ENCODE measurements around the gene DRC1.
A peak's percentile ranks its signal among the peaks of the same experiment; 100 is the strongest.

Gene DRC1

DNA sequence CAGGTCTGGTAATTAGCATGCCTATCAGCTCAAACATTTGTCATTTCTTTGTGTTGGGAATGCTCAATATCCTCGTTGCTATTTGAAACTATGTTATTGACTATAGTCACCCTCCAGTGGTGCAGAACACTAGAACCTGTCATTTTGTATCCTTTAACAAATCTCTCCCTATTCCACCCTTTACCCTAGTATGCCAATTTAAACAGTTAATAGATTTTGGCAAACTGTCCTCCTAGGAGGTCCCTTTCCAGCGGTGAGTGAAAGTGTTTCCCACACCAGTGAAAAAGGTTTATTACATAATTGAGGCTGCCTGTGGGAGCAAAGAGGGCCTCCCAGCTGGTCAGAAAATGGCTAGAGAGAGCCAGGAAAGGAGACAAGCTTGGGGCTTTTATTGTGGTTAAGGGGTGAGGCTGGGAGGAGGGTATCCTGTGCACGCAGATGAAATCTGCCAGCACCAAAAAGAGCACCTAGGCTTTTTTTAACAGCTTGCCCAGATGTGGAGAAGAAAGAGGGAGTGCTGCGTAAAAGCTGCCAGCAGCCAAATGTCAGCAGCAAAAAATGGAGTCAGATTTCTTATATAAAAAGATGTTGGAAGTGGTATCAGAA lies 1.8 kb upstream of the DRC1 start:
- DNase-seq (ENCODE audit: low spot score) = no peak

DNA sequence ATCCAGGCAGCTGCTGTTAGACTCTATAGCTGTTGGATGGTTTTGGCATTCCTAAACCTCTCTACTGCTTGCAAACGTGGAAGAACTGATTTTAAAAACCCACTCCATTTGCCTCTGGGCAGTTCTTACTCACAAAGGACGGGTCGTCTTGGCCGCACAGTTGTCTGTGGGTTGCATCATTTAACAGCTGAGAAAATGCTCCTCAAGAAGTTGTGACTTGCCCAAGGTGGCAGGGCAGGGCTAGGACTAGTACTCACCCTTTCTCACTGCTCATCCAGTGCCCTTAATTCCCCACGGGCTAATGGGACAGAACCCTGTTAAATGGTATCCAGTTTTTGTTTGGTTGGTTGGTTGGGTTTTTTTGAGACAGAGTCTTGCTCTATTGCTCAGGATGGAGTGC lies 997 bp upstream of the DRC1 start:
- DNase-seq (ENCODE audit: low spot score) = no peak

DNA sequence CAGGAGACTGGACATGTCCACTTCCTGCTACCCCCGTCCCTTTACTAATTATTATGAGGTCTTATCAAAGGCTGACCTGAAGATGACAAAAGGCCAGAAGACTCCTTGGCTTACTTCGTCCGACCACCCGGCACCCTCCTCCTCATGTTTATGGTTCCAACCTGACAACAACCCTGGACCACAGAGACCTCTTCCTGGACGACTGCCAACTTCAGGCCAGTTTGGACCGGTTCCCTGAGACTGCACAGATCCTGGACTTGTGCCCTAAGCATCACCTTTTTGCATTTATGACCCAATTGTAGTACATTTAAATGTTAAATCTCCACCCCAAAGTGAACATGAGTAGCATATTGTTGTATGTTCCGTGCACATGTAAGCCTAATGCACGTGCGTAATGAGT lies 5.8 kb downstream of the DRC1 start:
- no peak for DNase-seq (ENCODE audit: low spot score)

DNA sequence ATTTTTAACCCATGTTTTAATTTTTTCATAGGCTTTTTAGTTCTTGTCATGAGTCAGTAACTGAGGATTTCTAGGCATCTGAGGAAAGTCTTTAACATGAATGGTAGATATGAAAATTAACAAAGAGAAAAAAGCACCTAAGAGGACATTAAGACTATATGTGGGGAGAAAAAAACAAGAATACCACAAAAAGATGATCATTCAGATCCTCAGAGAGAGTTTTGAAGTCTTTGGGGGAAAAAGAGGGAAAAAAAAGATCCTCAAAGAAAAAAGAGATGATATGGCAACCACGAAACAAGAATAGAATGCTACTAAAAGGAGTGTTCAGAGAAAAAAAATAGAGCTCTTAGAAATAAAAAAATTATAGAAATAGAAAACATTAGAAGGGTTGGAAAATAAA lies 8.1 kb downstream of the DRC1 start:
- no peak for DNase-seq (ENCODE audit: low spot score)

DNA sequence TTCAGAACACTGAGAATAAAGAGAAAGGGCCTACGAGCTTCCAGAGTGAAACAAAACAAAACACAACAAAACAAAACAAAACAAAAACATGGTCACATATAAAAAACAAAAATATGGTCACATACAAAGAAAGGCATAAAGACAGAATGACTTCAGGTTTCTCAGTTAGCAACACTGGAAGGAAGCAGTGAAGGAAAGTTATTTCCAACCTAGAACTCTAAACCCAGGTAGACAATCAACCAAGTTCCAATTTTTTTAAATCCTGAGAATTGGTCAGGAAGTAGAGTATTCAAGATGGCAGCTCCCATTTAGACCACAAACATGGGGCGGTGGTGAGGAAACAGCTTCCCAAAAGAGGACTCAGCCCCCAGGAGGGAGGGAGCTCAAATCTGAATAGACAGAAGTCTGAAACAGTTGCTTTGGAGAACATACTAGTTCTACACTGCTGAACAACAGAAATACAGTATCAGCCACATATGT lies 9.1 kb downstream of the DRC1 start:
- DNase-seq (ENCODE audit: low spot score) = no peak

DNA sequence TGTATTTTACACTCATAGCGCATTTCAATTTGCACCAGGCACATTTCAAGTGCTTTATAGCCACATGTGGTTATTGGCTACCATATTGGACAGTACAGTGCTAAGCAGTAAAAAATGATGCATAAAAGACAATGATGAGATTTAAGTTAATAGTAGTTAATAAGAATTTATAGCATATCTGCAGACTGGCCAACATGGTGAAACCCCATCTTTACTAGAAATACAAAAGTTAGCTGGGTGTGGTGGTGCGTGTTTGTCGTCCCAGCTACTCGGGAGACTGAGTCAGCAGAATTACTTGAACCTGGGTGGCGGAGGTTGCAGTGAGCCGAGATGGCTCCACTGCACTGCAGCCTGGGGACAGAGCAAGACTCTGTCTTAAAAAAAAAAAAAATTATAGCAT lies 9.7 kb downstream of the DRC1 start:
- DNase-seq (ENCODE audit: low spot score) = no peak

DNA sequence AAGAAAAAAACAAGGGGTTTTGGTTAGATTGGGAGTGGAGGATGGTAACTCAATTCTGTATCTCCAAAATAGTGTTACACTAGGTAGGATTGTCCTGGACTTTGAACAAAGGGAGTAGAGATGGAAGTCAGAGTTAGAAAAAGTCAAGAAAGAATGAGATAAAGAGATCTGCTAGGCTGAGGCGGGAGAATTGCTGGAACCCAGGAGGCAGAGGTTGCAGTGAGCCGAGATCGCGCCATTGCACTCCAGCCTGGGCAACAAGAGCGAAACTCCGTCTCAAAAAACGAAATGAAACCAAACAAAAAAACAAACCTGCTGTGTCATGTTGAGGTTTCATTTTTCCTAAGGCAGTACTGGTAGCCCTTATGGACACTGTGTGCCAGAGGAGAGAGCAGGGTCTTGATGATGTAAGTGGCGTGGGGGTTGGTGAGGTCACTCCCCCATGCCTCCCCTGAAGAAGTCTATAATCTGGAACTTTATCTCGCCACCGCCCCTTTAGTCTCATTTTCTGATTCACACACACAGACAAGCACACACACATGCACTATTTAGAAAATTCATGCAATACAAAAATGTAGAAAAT lies 10.5 kb downstream of the DRC1 start:
- DNase-seq (ENCODE audit: low spot score) = peak; percentile 61

DNA sequence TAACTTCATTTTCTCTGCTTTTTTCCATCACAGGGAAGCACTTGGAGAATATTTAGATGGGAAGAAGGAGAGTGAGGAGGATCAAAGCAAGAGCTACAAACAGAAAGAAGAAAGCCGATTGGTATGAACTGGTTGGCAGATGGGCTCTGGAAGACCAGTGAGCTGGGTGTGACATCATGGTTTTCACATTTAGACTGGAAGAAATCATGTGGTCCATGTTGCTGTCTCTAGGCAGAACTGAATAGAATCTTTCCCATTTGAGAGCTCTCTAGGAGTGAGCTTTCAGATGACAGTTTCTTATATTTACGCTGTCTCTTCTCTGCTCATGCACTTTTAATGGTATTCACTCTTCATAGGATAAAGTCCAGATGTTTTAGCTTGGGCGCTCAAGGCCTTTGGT lies 12.6 kb downstream of the DRC1 start:
- DNase-seq (ENCODE audit: low spot score) = no peak

DNA sequence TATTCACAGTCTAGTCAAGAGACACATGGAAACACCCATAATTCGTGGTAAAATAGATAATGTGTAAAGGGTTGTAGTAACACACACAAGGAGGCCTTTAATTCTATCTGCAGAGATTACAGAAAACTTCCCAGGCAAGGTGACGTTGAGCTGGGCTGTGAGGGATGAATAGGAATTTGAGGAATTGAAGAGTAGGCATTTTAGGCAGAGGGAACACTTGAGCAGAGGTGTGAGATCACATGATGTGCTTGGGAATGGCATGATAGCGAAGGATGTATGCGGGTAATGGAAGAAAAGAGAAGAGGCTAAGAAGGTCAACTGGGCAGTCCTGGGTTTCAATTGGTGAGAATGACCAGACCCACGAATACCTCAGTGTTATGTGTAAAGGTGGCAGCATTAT lies 20.2 kb downstream of the DRC1 start:
- DNase-seq (ENCODE audit: low spot score) = no peak

DNA sequence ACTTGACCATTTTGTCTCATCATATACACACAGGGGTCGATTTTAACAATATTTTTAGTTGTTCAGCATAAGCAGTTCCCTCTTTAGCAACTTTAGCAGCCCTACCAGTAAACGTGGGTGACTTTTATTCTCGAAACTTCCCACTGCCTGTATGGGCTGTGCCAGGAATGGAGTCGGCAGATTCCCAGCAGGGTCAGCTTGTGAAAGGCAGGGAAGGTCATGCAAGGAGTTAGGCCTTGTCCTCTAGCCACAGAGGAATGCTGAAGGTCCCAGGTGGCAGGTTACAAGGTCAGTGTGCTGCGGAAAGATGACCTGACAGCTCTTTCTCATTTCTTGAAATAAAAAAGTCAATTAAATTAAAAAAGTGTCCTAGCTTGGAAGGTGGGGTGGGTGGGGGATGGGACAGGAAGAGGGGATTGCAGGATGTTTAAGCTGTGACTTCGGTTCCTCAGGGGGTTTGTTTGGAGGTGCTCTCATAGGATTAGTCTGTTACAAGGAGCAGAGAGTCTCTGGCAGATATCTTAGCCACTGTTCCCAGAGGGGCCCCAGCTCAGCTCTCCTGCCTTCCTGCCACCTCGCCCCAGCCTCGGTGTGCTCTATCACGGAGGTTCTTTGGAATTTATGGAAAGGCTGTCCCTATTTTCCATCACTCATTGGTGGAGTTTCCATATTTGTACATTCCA lies 21.4 kb downstream of the DRC1 start:
- no peak for DNase-seq (ENCODE audit: low spot score)

DNA sequence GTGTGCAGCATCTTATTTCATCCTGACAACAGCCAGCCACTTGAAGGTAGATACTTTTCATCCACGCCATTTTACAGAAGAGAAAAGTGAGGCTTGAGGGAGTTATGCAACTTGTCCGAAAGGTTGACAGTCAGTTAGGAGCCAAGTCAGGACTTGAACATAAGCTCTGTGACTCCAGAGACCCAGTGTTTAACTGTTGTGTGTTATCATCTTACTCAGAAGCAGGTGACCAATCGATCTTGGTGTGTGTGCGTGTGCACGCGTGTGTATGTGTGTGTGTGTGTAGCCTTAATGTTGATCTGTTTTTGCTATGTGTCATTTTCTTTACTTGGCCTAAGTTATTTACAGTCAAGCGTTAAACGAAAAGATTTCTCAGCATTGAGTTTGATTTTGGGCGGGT lies 22.0 kb downstream of the DRC1 start:
- no peak for DNase-seq (ENCODE audit: low spot score)

DNA sequence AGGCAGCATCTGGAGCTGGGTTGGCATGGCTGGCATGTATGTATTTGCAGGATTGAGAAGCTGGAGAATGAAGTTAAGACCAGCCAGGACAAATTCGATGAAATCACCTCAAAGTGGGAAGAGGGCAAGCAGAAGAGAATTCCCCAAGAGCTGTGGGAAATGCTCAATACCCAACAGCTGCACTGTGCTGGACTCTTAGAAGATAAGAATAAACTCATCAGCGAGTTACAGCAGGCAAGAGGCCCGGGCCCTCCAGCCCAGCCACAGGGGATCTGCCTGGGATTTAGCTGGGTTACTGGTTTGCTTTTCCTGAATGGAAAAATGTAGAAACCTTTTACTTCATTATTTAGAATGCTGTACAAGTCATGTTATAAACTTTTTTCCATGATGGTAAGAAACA lies 22.5 kb downstream of the DRC1 start:
- no peak for DNase-seq (ENCODE audit: low spot score)

DNA sequence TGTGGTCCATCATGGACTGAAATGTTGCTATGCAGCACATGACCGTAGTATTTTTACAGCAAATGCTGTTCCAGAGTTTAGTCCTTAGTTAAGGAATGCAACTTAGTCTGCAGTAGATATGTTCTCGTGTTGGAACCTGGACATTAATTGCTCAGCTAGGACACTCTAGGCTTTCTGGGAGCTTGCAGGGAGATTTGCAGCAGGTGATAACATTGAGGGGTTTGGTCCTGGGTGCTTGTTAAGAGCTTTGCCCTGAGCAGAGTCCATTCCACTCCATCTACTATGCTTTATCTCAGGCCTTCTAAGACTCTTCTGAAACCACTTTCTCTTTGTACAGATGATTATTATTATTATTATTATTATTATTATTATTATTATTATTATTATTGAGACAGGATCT lies 27.1 kb downstream of the DRC1 start:
- DNase-seq (ENCODE audit: low spot score) = no peak

DNA sequence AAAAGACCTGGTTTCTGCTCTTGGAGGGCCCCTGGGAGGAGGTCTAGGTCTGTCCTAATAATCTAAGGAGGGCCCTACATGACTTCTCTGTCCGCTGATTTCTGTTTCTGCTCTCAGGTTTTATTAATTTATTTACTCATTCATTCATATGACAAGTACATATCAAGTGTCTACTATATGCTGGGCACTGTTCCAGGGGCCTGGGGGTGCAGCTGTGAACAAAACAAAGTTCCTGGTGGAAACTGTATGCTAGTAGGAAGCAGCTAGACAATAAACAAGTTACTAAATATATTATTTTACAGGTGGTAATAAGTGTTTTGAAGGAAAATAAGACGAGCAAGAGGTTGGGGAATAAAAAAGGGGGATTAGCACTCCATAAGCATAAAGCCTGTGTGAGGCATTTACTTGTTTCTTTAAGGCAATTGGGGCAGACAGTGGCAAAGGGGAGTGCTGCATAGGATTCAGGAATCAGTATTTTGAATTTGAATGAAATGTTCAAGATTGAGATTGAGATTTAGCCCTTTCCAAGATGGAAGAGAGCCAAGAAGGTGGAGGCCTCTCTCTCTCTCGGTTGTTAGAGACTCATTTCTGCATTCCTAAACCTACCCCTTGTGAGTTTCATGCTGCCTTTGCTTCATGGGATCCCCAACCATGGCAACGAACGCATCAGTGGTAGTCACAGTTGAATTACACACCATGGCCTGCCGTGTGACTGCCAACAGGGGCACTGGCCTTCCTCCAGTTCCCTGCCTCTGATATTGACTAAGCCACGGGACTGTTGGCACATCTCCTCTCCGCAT lies 28.3 kb downstream of the DRC1 start:
- DNase-seq (ENCODE audit: low spot score) = no peak

DNA sequence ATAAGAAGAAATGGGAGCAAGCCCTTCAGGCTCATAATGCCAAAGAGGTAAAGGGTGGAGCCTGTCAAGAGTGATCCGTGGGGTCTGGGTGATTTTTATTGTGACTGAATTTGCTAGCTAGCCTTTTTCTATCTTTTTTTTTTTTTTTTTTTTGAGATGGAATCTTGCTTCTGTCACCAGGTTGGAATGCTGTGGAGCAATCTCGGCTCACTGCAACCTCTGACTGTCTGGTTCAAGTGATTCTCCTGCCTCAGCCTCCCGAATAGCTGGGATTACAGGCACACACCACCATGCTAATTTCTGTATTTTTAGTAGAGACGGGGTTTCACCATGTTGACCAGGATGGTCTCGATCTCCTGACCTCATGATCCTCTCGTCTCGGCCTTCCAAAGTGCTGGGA lies 29.1 kb downstream of the DRC1 start:
- DNase-seq (ENCODE audit: low spot score) = no peak

DNA sequence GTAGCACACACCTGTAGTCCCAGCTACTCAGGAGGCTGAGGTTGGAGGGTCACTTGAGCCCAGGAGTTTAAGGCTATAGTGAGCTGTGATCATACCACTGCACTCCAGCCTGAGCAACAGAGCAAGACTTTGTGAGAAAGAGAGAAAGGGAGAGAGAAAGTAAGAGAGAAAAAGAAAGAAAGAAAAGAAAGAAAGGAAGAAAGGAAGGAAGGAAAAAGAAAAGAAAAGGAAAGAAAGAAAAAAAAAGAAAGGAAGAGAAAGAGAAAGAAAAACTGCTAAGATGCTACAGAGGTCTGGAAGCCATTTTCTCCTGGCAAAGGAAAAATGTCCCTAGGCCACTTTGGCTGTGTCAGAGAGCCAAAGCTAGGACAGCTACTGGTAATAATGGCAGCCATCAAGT lies 30.6 kb downstream of the DRC1 start:
- no peak for DNase-seq (ENCODE audit: low spot score)

DNA sequence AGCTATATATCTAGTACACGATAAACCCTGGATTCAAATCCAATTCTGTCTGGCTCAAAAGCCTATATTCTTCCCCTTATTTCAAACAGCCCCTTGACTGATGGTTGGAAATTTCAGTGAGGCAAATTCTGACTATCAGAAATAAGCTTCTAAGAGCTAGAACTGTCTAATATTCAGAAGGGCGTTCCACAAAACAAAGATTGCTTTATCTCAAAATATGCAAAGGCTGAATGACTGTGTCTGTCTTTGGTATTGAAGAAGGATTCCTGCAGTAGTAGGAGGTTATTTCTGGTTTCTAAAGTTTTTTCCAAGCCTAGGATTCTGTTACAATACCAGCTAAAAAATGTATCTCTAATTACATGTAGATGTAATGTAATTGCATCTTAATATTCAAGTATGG lies 31.1 kb downstream of the DRC1 start:
- no peak for DNase-seq (ENCODE audit: low spot score)

DNA sequence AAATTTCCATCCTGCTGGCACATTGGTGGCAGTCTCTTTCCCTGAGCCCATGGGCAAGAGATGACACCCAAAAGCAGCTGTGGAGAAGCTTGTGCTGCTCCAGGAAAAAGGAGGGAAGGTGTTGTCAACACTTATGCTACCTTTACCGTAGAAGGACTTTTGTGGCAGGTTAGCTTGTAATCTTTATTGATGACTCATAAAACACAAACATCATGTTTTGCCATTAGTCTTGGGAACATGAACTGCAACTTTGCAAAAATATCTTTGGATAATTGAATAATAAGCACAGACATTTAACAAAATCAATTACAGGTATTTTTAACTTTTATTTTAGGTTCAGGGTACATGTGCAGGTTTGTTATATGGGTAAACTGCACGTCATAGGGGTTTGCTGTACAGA lies 33.4 kb downstream of the DRC1 start:
- DNase-seq (ENCODE audit: low spot score) = no peak

DNA sequence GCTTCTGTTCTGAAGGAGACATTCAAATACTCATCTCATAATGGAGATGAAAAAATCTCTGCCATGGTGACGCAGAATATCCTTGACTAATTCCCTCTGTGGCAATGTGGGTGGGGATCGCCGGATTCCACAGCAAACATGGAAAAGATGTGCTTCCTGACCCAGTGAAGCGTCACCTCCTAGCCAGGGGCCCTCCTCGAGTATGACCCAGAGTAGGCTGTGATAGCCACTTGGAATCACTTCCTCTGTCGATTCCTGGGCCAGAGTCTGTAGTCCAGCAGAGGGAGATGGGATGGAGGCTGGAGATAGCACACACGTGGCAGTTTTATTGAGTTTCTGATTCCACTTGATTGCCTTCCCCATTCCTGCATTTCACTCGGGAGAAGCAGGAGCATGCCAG lies 36.8 kb downstream of the DRC1 start:
- no peak for DNase-seq (ENCODE audit: low spot score)

DNA sequence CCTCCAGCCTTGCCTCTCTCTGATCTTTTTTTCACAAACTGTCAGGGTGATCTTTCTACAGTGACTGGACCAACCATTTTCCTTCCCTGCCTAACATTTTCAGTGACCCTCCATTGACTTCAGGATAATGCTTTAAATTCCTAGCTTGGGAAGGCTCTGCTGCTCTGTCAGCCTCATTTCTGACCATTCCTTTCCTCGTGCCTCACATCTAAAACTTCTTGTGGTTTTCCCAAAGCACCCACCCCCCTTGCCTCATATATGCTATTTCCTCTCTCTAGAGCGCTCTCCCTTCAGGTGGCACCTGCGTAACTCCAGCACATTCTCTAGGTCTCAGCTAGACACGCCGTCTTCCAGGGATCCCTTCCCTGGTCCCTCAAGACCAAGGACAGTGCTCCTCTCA lies 37.2 kb downstream of the DRC1 start:
- no peak for DNase-seq (ENCODE audit: low spot score)

DNA sequence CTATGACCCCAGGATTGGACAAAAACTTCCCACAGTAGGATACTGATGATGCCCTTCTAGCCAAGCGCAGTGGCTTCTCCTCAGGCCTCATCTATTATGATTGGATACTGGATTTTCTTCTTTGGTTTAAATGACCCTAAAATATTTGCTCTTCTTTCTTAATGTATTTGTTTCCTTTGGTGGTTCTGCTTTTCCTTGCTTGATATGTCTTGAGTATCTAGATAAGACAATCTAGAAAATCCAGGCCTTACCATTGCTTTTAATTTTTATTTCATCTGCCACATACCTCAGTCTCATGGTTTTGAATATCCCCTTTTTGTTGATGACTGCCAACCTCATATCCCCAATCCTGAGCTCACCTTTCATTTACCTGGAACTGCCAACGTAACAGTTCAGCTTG lies 40.6 kb downstream of the DRC1 start:
- DNase-seq (ENCODE audit: low spot score) = no peak

DNA sequence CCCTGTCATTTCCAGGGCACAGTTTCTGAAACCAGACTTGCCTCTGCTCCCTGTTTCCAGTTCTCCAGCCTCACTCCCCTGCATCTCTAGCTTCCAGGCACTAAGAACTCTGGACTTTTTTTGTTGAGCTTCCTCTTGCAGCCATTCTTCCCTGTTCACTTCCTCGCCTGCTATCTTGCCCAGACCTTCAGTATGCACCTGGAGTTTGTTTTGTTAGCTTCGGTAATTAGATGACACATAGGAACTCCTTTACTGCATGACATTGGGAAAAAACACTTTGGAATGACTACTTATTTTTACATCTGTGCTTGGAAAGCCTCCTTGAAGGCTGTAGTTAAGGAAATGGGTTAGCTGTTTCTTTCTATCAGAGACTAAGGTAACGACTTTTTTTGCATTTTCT lies 41.0 kb downstream of the DRC1 start:
- no peak for DNase-seq (ENCODE audit: low spot score)

DNA sequence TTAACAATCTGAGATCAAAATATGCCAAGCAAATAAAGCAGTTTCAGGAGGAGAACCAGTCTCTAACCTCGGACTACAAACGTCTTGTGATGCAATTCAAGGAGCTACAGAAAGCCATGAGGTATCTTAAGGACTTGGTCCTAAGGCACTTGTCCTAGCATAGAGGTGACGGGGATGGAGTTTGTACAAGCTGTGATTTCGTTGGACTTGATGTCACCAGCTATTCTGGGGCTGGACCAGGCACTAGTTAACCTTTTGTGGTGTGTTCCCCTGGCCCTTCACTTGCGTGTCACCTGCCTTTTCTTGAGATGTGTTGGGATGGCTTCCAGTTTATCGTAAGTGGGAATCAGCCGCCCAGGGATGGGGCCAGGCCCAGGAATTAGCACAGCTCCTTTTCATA lies 42.5 kb downstream of the DRC1 start:
- DNase-seq (ENCODE audit: low spot score) = no peak
